ENCODE results near the gene NTF3. TPM values are rescaled to one million over a fixed set of nuclear protein-coding genes. Genes with fewer than 3 reads are reported as not detected.

NTF3 gene
- total RNA-seq, 4 donors from 2014 or later: 0.42 to 2.2 (median 2.1) TPM

DNA sequence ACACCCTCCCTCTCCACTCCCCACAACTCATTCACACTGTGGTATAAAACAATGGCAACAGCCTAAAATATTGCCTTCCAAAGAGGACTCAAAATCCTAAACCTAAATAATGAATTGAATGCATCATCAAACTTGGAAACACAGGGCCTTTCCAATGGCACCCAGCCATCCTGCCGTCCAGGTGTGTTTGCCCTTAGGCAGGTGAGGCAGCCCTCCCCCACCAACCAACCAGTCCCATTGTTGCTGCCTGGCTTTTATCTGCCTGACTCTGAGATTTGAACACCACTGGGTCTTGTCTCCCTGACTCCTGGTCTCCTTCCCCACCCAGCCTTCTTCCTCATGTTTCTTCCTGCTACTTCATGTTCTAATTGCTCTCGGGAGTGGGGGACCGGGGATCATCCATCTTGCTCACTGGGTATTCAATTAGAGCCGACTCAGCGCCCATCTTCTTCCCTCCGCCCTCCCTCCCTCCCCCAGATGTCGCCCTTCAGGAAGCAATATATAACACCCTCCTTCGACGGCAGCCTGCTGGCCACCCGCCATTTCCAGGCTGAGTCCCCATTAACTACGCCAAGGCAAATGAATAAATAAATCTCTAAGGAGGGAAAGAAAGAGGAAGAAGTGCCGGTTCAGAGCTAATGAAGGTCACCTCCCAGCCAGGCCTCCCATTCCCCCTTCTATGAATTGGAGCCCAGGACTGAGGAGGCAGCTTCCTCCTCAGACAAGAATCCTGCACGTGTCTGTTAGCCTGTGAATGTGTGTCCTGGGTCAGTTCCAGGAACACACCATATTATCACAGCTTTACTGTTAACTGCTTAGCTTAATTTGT is 36.3 kb upstream of the NTF3 start:
- H3K4me3 ChIP-seq (ENCODE audit: low read depth, poor library complexity, severe bottlenecking): no peak overlapping the region
- no peak for TF ChIP-seq POLR2A (IDR thresholded peaks at IDR 0.05)
- TF ChIP-seq CTCF (IDR thresholded peaks at IDR 0.05): no peak
- intact Hi-C loops (cut with DNase I; ENCODE audit: low total_unique reads): no loop called here
- WGBS, 2 donors: 14% methylated on average over 13 of the region's 13 CpGs
- DNase-seq (ENCODE audit: low spot score in 2 of 2): no peak

DNA sequence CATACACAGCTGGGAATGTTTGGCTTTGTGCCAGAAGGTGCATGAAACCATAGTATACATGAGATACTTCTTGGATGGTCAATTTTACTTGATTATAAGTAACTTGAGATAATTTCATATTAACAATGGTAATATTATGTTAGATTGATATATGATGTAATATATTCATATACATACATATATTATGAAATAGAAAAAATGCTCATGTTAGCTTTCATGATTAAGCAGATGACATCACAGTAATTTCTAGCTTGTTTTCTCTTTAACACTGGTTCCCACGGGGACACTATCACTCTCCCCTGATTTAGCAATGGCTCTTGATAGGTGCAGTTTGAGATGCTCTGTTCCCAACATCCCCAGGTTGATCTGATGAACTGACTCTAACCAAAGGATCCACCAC is 35.4 kb upstream of the NTF3 start:
- no peak for TF ChIP-seq POLR2A (IDR thresholded peaks at IDR 0.05)
- no peak for TF ChIP-seq CTCF (IDR thresholded peaks at IDR 0.05)
- H3K4me3 ChIP-seq (ENCODE audit: low read depth, poor library complexity, severe bottlenecking): no peak overlapping the region
- intact Hi-C loops (cut with DNase I; ENCODE audit: low total_unique reads): no loop called here
- 88 to 89% methylated on average over 1 of the region's 1 CpG for WGBS, 2 donors
- DNase-seq (ENCODE audit: low spot score in 2 of 2): no peak

GRCh38 chr12:5399266-5399665 is 32.6 kb upstream of the NTF3 start:
- 88 to 95% methylated on average over 2 of the region's 2 CpGs for WGBS, 2 donors
- intact Hi-C loops (cut with DNase I; ENCODE audit: low total_unique reads): no loop called here
- DNase-seq (ENCODE audit: low spot score in 2 of 2): no peak
- TF ChIP-seq CTCF (IDR thresholded peaks at IDR 0.05) (no peak), POLR2A (IDR thresholded peaks at IDR 0.05) (no peak)
- no peak overlapping the region for H3K4me3 ChIP-seq (ENCODE audit: low read depth, poor library complexity, severe bottlenecking)

GRCh38 chr12:5402009-5402935 is 29.6 kb upstream of the NTF3 start:
- no peak overlapping the region for H3K4me3 ChIP-seq (ENCODE audit: low read depth, poor library complexity, severe bottlenecking)
- TF ChIP-seq POLR2A (IDR thresholded peaks at IDR 0.05) (no peak), CTCF (IDR thresholded peaks at IDR 0.05) (no peak)
- DNase-seq (ENCODE audit: low spot score in 2 of 2): no peak
- intact Hi-C loops (cut with DNase I; ENCODE audit: low total_unique reads): no loop called here
- WGBS, 2 donors: 53 to 57% methylated on average over 8 of the region's 8 CpGs

DNA sequence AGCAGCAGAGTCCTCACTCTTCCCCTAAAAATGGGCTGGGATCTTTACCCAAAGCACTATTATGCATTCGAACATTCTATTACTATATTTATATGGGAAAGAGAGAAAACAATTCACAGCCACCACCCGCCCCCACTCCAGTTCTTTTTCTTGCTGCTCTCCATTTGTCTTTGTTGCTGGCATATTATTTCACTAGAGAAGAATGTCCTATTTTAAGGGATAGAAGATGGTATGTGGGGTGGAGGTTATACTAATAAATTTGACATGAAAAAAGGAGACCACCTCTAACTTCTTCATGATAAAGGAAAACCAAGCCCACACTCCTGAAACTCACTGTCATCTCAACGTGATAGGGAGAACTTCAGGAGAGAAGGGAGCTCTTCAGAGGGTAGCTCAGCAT is 28.5 kb upstream of the NTF3 start:
- no peak for TF ChIP-seq CTCF (IDR thresholded peaks at IDR 0.05)
- intact Hi-C loops (cut with DNase I; ENCODE audit: low total_unique reads): no loop called here
- H3K4me3 ChIP-seq (ENCODE audit: low read depth, poor library complexity, severe bottlenecking): no peak overlapping the region
- DNase-seq (ENCODE audit: low spot score in 2 of 2): no peak
- WGBS, 2 donors: 58 to 73% methylated on average over 3 of the region's 3 CpGs

Data from lower leg skin (tissue), 4 donors.